ENCODE data around the gene CASZ1. TPM values are rescaled to one million over a fixed set of nuclear protein-coding genes. Genes with fewer than 3 reads are reported as not detected.

The CASZ1 gene
- total and polyA plus RNA-seq, 3 donors from 2014 or later, result 9.4 to 12.3 (median 10.3) TPM

GRCh38 chr1:10706376-10706913, 90.0 kb downstream of the CASZ1 start:
- intact Hi-C loops (cut with DNase I; ENCODE audit: low total_unique reads), result no loop called here
- H3K36me3 ChIP-seq (ENCODE audit: low read depth, missing control alignments), result no peaks in the 10 kb centered on the region
- DNase-seq, result no peak

DNA sequence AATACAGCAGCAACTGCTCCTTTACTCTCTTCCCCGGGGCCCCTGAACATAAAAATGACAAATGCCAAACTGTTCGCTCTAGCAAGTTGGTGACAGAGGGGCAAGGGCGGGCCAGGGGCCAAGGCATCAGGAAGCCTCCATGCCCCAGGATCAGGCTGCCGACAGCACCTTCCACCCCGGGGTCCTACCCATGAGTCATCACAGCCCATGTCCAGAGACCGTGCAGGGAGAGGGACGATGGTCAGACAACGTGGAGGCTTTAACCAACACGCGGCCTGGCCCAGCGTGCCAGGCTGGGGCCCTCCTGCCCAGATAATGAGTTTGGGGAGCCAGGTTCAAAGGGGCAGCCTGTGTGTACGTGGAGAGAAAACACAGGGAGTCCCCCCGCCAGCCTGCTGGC, 90.5 kb downstream of the CASZ1 start:
- Histone ChIP-seq H3K36me3 (ENCODE audit: low read depth, missing control alignments) (no peaks in the 10 kb centered on the region), H3K9me3 (no peaks in the 10 kb centered on the region), H3K4me1 (no peaks in the 10 kb centered on the region), H3K27me3 (no peaks in the 10 kb centered on the region), H3K4me3 (no peak overlapping the region), H3K27ac (no peak overlapping the region)
- intact Hi-C loops (cut with DNase I; ENCODE audit: low total_unique reads), result no loop called here
- 93 to 95% methylated on average over 7 to 13 of the region's 13 CpGs for WGBS, 2 donors
- TF ChIP-seq CTCF (IDR thresholded peaks at IDR 0.05) (no peak), POLR2A (IDR thresholded peaks at IDR 0.05) (no peak)
- no peak for DNase-seq

More at GRCh38 chr1:10706376-10706913, 90.0 kb downstream of the CASZ1 start:
- 91 to 93% methylated on average over 9 to 14 of the region's 16 CpGs for WGBS, 2 donors
- Histone ChIP-seq H3K27me3 (no peaks in the 10 kb centered on the region), H3K4me3 (no peak overlapping the region), H3K4me1 (no peaks in the 10 kb centered on the region), H3K9me3 (no peaks in the 10 kb centered on the region), H3K27ac (no peak overlapping the region)
- TF ChIP-seq CTCF (IDR thresholded peaks at IDR 0.05), result no peak
- TF ChIP-seq POLR2A (IDR thresholded peaks at IDR 0.05), result no peak

- Histone ChIP-seq H3K27ac (no peak overlapping the region), H3K4me3 (no peak overlapping the region)
- WGBS, 2 donors, result 59 to 64% methylated on average over 37 to 44 of the region's 44 CpGs
Observed at GRCh38 chr1:10704368-10704882, 92.0 kb downstream of the CASZ1 start.

GRCh38 chr1:10703702-10704101, 92.7 kb downstream of the CASZ1 start:
- Histone ChIP-seq H3K27me3 (no peaks in the 10 kb centered on the region), H3K27ac (no peak overlapping the region), H3K9me3 (no peaks in the 10 kb centered on the region), H3K4me1 (peaks cover 2% of the 10 kb centered on the region), H3K4me3 (no peak overlapping the region), H3K36me3 (ENCODE audit: low read depth, missing control alignments) (no peaks in the 10 kb centered on the region)
- WGBS, 2 donors, result 93% methylated on average over 8 of the region's 8 CpGs
- TF ChIP-seq POLR2A (IDR thresholded peaks at IDR 0.05) (no peak), CTCF (IDR thresholded peaks at IDR 0.05) (no peak)
- DNase-seq, result no peak
- intact Hi-C loops (cut with DNase I; ENCODE audit: low total_unique reads), result no loop called here

More at GRCh38 chr1:10704368-10704882, 92.0 kb downstream of the CASZ1 start:
- no peak for TF ChIP-seq CTCF (IDR thresholded peaks at IDR 0.05)
- TF ChIP-seq POLR2A (IDR thresholded peaks at IDR 0.05), result no peak
- H3K4me1 ChIP-seq, result no peaks in the 10 kb centered on the region
- DNase-seq, result no peak
- no peaks in the 10 kb centered on the region for H3K9me3 ChIP-seq
- intact Hi-C loops (cut with DNase I; ENCODE audit: low total_unique reads), result no loop called here
- H3K36me3 ChIP-seq (ENCODE audit: low read depth, missing control alignments), result no peaks in the 10 kb centered on the region
- H3K27me3 ChIP-seq, result no peaks in the 10 kb centered on the region

GRCh38 chr1:10701145-10701544, 95.3 kb downstream of the CASZ1 start:
- TF ChIP-seq POLR2A (IDR thresholded peaks at IDR 0.05) (no peak), CTCF (IDR thresholded peaks at IDR 0.05) (no peak)
- WGBS, 2 donors, result 82 to 83% methylated on average over 10 to 14 of the region's 14 CpGs
- peaks cover 2% of the 10 kb centered on the region for H3K4me1 ChIP-seq
- intact Hi-C loops (cut with DNase I; ENCODE audit: low total_unique reads), result no loop called here
- no peaks in the 10 kb centered on the region for H3K27me3 ChIP-seq
- H3K36me3 ChIP-seq (ENCODE audit: low read depth, missing control alignments), result no peaks in the 10 kb centered on the region
- H3K9me3 ChIP-seq, result no peaks in the 10 kb centered on the region
- no peak overlapping the region for H3K4me3 ChIP-seq
- H3K27ac ChIP-seq, result no peak overlapping the region
- DNase-seq, result no peak

Measured in testis (tissue), 3 donors.